GM06990 (cell line): ENCODE measurements around the gene ATXN3L.
"Not testable (repeated sequence)": the region's sequence is repeated elsewhere in the genome, so short reads cannot be mapped to it uniquely, and the experiment has no call there.

Experiments used
- DNase-seq: peaks from one replicate; pipeline ENCODE4 v3.0.0-alpha.2; 2011; ENCODE audit not compliant: insufficient read length; ENCODE audit errors: extremely low read depth
- H3K27me3 ChIP-seq: replicated peaks from 2 replicates; pipeline ENCODE4 v1.6.0; 2011; ENCODE audit warnings: low read length; ENCODE audit not compliant: control insufficient read depth, insufficient read depth
- H3K36me3 ChIP-seq: 2 replicates; pipeline ENCODE4 v1.5.1; 2011; ENCODE audit warnings: low read length; ENCODE audit not compliant: control insufficient read depth, insufficient read depth
- H3K4me3 ChIP-seq: replicated peaks from 2 replicates; pipeline ENCODE4 v1.5.1; 2011; ENCODE audit warnings: low read depth, mild to moderate bottlenecking, control low read depth, low read length
- TF ChIP-seq, protein P1 (sequence below): IDR thresholded peaks from 2 replicates; pipeline ENCODE4 v1.5.1; 2011; ENCODE audit warnings: low read length, control low read depth, mild to moderate bottlenecking, inconsistent platforms; ENCODE audit not compliant: insufficient read depth, poor library complexity, severe bottlenecking

The ATXN3L gene

DNA sequence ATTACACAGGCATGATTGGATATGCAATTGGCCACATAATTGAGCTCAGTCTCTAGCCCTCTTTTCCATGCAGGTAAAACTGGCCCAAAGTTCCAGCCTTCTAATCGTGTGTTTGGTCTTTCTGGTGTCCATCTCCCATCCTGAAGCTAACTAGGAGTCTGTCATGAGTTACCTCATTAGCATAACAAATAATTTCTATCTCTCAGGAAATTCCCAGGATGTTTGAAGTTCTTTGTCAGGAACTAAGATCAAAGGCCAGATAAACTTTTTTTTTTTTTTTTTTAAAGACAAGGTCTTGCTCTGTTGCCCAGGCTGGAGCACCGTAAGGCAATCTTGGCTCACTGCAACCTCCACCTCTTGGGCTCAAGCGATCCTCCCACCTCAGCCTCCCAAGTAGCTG, 15.8 kb downstream of the ATXN3L start:
- DNase-seq: no peak
- TF ChIP-seq, protein P1, sequence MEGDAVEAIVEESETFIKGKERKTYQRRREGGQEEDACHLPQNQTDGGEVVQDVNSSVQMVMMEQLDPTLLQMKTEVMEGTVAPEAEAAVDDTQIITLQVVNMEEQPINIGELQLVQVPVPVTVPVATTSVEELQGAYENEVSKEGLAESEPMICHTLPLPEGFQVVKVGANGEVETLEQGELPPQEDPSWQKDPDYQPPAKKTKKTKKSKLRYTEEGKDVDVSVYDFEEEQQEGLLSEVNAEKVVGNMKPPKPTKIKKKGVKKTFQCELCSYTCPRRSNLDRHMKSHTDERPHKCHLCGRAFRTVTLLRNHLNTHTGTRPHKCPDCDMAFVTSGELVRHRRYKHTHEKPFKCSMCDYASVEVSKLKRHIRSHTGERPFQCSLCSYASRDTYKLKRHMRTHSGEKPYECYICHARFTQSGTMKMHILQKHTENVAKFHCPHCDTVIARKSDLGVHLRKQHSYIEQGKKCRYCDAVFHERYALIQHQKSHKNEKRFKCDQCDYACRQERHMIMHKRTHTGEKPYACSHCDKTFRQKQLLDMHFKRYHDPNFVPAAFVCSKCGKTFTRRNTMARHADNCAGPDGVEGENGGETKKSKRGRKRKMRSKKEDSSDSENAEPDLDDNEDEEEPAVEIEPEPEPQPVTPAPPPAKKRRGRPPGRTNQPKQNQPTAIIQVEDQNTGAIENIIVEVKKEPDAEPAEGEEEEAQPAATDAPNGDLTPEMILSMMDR: no peak
- Histone ChIP-seq H3K36me3 (no peaks in the 10 kb centered on the region), H3K27me3 (no peaks in the 10 kb centered on the region), H3K4me3 (no peak overlapping the region)

DNA sequence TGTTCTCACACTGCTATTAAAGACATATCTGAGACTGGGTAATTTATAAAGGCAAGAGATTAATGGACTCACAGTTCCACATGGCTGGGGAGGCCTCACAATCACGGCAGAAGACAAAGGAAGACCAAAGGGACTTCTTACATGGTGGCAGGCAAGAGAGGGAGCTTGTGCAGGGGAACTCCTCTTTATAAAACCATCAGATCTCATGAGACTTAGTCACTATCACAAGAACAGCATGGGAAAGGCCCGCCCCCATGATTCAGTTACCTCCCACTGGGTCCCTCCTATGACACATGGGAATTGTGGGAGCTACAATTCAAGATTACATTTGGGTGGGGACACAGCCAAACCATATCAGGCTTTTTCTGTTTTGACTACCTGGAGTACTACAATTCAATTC, 16.6 kb downstream of the ATXN3L start:
- not testable (repeated sequence) for H3K27me3 ChIP-seq, H3K4me3 ChIP-seq, DNase-seq, H3K36me3 ChIP-seq

DNA sequence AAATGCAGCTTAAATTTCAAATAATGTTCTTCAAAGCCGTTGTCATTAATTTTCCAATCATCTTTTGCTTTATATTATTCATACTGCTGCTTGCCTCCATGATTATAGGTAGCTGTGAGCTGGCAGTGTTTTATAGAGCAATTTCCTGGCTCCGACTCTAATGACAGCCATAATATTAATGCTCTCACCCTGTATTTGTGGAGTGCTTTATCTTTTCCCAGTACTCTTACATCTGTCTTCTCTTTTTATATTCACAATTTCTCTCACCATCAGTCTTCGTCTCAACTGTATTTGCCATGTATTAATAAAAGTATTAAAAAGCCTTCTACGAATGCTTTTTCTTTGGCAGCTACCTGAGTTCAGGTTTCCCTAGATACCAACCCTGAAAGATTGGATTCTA, 21.0 kb downstream of the ATXN3L start:
- H3K36me3 ChIP-seq: no peaks in the 10 kb centered on the region
- TF ChIP-seq, protein P1: no peak
- no peak for DNase-seq
- H3K4me3 ChIP-seq: no peak overlapping the region
- no peaks in the 10 kb centered on the region for H3K27me3 ChIP-seq

GRCh38 chrX:13295841-13296240, 24.0 kb downstream of the ATXN3L start:
- no peaks in the 10 kb centered on the region for H3K27me3 ChIP-seq
- TF ChIP-seq, protein P1: no peak
- no peaks in the 10 kb centered on the region for H3K36me3 ChIP-seq
- no peak for DNase-seq
- H3K4me3 ChIP-seq: no peak overlapping the region

DNA sequence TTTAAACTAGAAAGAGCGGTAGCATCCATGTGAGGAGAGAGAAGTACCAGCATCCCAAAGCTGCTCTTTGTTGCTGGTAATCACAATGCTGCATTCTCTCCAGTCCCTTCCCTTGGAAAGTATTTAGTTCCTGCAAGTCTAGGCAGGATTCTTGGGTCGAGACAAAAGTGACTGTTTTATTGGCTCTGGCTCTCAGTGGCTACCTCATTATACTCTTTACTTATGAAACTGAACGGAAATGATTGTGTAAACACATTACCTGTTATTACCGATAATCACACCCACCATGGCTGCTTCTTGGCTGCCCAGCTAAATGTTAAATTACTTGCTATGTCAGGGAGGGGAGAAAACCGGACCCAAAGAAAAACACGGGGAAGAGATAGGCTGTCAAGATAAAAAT, 26.2 kb downstream of the ATXN3L start:
- Histone ChIP-seq H3K4me3 (no peak overlapping the region), H3K36me3 (no peaks in the 10 kb centered on the region), H3K27me3 (no peaks in the 10 kb centered on the region)
- TF ChIP-seq, protein P1: no peak
- DNase-seq: no peak

- H3K27me3 ChIP-seq: no peaks in the 10 kb centered on the region
- DNase-seq: no peak
- TF ChIP-seq, protein P1: no peak
- H3K36me3 ChIP-seq: no peaks in the 10 kb centered on the region
- no peak overlapping the region for H3K4me3 ChIP-seq
Observed at GRCh38 chrX:13290891-13291614, 28.8 kb downstream of the ATXN3L start.
